SK-N-SH (cell line): ENCODE results near the gene EFS. TPM values are rescaled to one million over a fixed set of nuclear protein-coding genes. Genes with fewer than 3 reads are reported as not detected.

Experiments used
- CTCF ChIA-PET: fragments of 300-600, 350-600 bp; formaldehyde crosslinking; extraction: SDS; loops from one replicate; lab custom pipeline; 2021; lab: Yijun Ruan, JAX
- POLR2A ChIA-PET: fragments of 350-600 bp; sonication (Branson Sonifier 250); formaldehyde crosslinking; extraction: SDS; loops from one replicate; lab custom pipeline; 2020; ENCODE audit warnings: antibody characterized with exemption, inconsistent platforms; lab: Yijun Ruan, JAX
- DNase-seq: peaks from one replicate; pipeline ENCODE4 v3.0.0; 2012
- H2AFZ ChIP-seq: fragments of 200-600 bp; sonication (generic); 2 replicates; pipeline ENCODE4 v1.8.1; 2016; ENCODE audit warnings: antibody characterized with exemption, mild to moderate bottlenecking, low read depth
- H3F3A ChIP-seq: fragments of 200-600 bp; sonication (generic); replicated peaks from 2 replicates; pipeline ENCODE3; 2016; ENCODE audit warnings: antibody characterized with exemption, mild to moderate bottlenecking; ENCODE audit not compliant: insufficient read depth
- H3K27ac ChIP-seq, 2 experiments: fragments of 200-500 bp in 1 of 2; fragments of 200-600 bp in 1 of 2; sonication (Bioruptor generic) in 1 of 2; sonication (generic), shearing (Covaris generic) in 1 of 2; 2 replicates each; pipeline versions ENCODE4 v1.5.1 to v1.6.1; 2014 to 2016; ENCODE audit warnings: low read depth in 2 of 2, inconsistent platforms in 1 of 2, low read length in 1 of 2, mild to moderate bottlenecking in 1 of 2, mixed read lengths in 1 of 2
- H3K27me3 ChIP-seq: fragments of 200-600 bp; sonication (generic), shearing (Covaris generic); 2 replicates; pipeline ENCODE4 v1.6.1; 2016; ENCODE audit warnings: mixed run types; ENCODE audit not compliant: insufficient read depth
- H3K36me3 ChIP-seq, 2 experiments: fragments of 200-500 bp in 1 of 2; fragments of 200-600 bp in 1 of 2; sonication (Bioruptor generic) in 1 of 2; sonication (generic) in 1 of 2; replicated peaks in 1 of 2; 2 replicates each; pipeline versions ENCODE3 to v1.5.1; 2014 to 2016; ENCODE audit warnings: low read length in 1 of 2, mild to moderate bottlenecking in 1 of 2; ENCODE audit not compliant: insufficient read depth in 2 of 2, control insufficient read depth in 1 of 2
- H3K4me1 ChIP-seq, 2 experiments: fragments of 200-500 bp in 1 of 2; fragments of 200-600 bp in 1 of 2; sonication (Bioruptor generic) in 1 of 2; sonication (generic), shearing (Covaris generic) in 1 of 2; 2 replicates each; pipeline versions ENCODE4 v1.5.1 to v1.6.1; 2014 to 2016; ENCODE audit warnings: low read depth in 1 of 2, low read length in 1 of 2, mixed run types in 1 of 2; ENCODE audit not compliant: insufficient read depth in 2 of 2, control insufficient read depth in 1 of 2
- H3K4me2 ChIP-seq: fragments of 200-600 bp; sonication (generic), shearing (Covaris generic); 2 replicates; pipeline ENCODE4 v1.6.1; 2017; ENCODE audit warnings: mixed run types
- H3K4me3 ChIP-seq, 2 experiments: fragments of 200-500 bp in 1 of 2; fragments of 200-600 bp in 1 of 2; sonication (Bioruptor generic) in 1 of 2; sonication (generic), shearing (Covaris generic) in 1 of 2; 2 replicates each; pipeline versions ENCODE4 v1.5.1 to v1.8.1; 2014 to 2016; ENCODE audit warnings: low read depth in 2 of 2, inconsistent platforms in 1 of 2, low read length in 1 of 2, mild to moderate bottlenecking in 1 of 2, mixed read lengths in 1 of 2, moderate library complexity in 1 of 2
- H3K79me2 ChIP-seq: fragments of 200-600 bp; sonication (generic); 2 replicates; pipeline ENCODE4 v1.8.1; 2017; ENCODE audit warnings: mild to moderate bottlenecking; ENCODE audit not compliant: insufficient read depth
- H3K9ac ChIP-seq: fragments of 200-600 bp; sonication (generic); 2 replicates; pipeline ENCODE4 v1.6.1; 2017; ENCODE audit warnings: mixed run types
- H3K9me2 ChIP-seq: fragments of 200-600 bp; sonication (generic); 2 replicates; pipeline ENCODE4 v1.6.1; 2017; ENCODE audit warnings: mixed run types
- H3K9me3 ChIP-seq: fragments of 200-600 bp; sonication (generic); 2 replicates; pipeline ENCODE4 v1.6.1; 2017; ENCODE audit warnings: mixed run types, mild to moderate bottlenecking, moderate library complexity
- H4K20me1 ChIP-seq: fragments of 200-600 bp; sonication (generic); 2 replicates; pipeline ENCODE4 v1.6.1; 2017; ENCODE audit warnings: mild to moderate bottlenecking, mixed run types; ENCODE audit not compliant: insufficient read depth
- CHD2 ChIP-seq: fragments of 150-350 bp; IDR thresholded peaks from 2 replicates; pipeline ENCODE4 v1.6.1; 2018; ENCODE audit warnings: low read length; ENCODE audit not compliant: partially characterized antibody
- FOSL2 ChIP-seq: IDR thresholded peaks from 2 replicates; pipeline ENCODE4 v1.4.0; 2012; ENCODE audit warnings: low read depth, mild to moderate bottlenecking, moderate library complexity, borderline replicate concordance
- FOXM1 ChIP-seq: IDR thresholded peaks from 2 replicates; pipeline ENCODE4 v1.4.0; 2012; ENCODE audit warnings: low read depth, mild to moderate bottlenecking
- GABPA ChIP-seq: IDR thresholded peaks from 2 replicates; pipeline ENCODE4 v1.4.0; 2012; ENCODE audit warnings: low read depth, mild to moderate bottlenecking
- GATA2 ChIP-seq: sonication (generic); formaldehyde crosslinking; IDR thresholded peaks from 2 replicates; pipeline ENCODE4 v1.5.0; 2020; ENCODE audit warnings: mild to moderate bottlenecking, missing genetic modification reagents
- JUND ChIP-seq: IDR thresholded peaks from 2 replicates; pipeline ENCODE4 v1.4.0; 2012
- MXI1 ChIP-seq: IDR thresholded peaks from 2 replicates; pipeline ENCODE4 v1.6.1; 2012; ENCODE audit warnings: mild to moderate bottlenecking, low read depth, low read length, improper control_type of control experiment
- RCOR1 ChIP-seq: fragments of 150-350 bp; IDR thresholded peaks from 2 replicates; pipeline ENCODE4 v1.6.1; 2017; ENCODE audit warnings: antibody characterized with exemption, low read length
- RXRA ChIP-seq: IDR thresholded peaks from 2 replicates; pipeline ENCODE4 v1.4.0; 2012; ENCODE audit warnings: low read depth, mild to moderate bottlenecking, borderline replicate concordance
- SIN3A ChIP-seq: IDR thresholded peaks from 2 replicates; pipeline ENCODE4 v1.6.1; 2012; ENCODE audit warnings: low read depth, mild to moderate bottlenecking, low read length, moderate library complexity, borderline replicate concordance
- TAF1 ChIP-seq: IDR thresholded peaks from 2 replicates; pipeline ENCODE4 v1.6.1; 2012; ENCODE audit warnings: low read depth, mild to moderate bottlenecking, low read length, moderate library complexity, borderline replicate concordance
- TCF12 ChIP-seq: IDR thresholded peaks from 2 replicates; pipeline ENCODE4 v1.4.0; 2012
- WGBS: methylation state at CpG from one replicate; pipeline ENCODE4 v1.1.6; 2017; ENCODE audit warnings: low lambda C conversion rate; 5-methylcytosine and 5-hydroxymethylcytosine counted together
- polyA plus RNA-seq, 3 experiments: library from polyadenylated mRNA; depleted of rRNA; stranded (reverse); fragments of >200 nt; gene quantifications; 2 replicates each; pipeline ENCODE4 v1.2.3, GENCODE V29; 2012
- TF ChIP-seq, protein P1 (sequence below): IDR thresholded peaks from 2 replicates; pipeline ENCODE4; 2012
- TF ChIP-seq, protein P2 (sequence below): IDR thresholded peaks from 2 replicates; pipeline ENCODE4 v1.6.1; 2012; ENCODE audit warnings: mild to moderate bottlenecking, low read depth, low read length, moderate library complexity
- TF ChIP-seq, protein P3 (sequence below): IDR thresholded peaks from 2 replicates; pipeline ENCODE4 v1.4.0; 2012; ENCODE audit warnings: low read depth, borderline replicate concordance
- TF ChIP-seq, protein P4 (sequence below): IDR thresholded peaks from 2 replicates; pipeline ENCODE4 v1.4.0; 2012; ENCODE audit warnings: low read depth, borderline replicate concordance
- TF ChIP-seq, protein P5 (sequence below): fragments of 150-350 bp; IDR thresholded peaks from 2 replicates; pipeline ENCODE4 v1.6.1; 2017; ENCODE audit warnings: antibody characterized with exemption, low read length, low read depth, borderline replicate concordance
- TF ChIP-seq, protein P6 (sequence below): IDR thresholded peaks from 2 replicates; pipeline ENCODE4 v1.4.0; 2012; ENCODE audit warnings: low read depth

Gene EFS
- polyA plus RNA-seq, 1 of the 3 experiments (the other 2 are of a cell fraction), result 4.4 TPM

DNA sequence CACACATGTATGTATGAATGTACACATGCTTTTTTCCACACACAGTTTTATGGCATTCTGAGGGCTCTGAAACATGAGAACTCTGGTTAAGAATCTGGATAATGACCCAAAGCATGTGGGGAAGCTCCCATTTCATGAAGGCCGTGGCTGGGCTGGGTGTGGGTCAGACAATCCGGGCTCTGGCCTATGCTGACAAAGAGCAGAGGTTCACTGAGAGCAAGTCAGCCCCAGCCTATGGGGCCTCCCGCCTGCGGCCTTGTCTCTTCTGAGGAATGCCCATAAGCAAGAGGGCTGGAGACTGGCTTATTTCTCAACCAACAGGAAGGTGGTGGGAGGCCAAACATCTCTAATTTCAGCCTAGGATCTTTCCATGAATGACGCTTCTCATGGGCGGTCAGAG lies 34.6 kb upstream of the EFS start:
- no peak for DNase-seq
- Histone ChIP-seq H3K4me3 (no peak overlapping the region), H3K9ac (no peak overlapping the region)
- CTCF ChIA-PET, result no interaction called here
- no peak for TF ChIP-seq SIN3A
- TF ChIP-seq RXRA, result no peak
- TF ChIP-seq JUND, result no peak
- TF ChIP-seq, protein P1, sequence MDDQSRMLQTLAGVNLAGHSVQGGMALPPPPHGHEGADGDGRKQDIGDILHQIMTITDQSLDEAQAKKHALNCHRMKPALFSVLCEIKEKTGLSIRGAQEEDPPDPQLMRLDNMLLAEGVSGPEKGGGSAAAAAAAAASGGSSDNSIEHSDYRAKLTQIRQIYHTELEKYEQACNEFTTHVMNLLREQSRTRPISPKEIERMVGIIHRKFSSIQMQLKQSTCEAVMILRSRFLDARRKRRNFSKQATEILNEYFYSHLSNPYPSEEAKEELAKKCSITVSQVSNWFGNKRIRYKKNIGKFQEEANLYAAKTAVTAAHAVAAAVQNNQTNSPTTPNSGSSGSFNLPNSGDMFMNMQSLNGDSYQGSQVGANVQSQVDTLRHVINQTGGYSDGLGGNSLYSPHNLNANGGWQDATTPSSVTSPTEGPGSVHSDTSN, result no peak
- TF ChIP-seq, protein P2, sequence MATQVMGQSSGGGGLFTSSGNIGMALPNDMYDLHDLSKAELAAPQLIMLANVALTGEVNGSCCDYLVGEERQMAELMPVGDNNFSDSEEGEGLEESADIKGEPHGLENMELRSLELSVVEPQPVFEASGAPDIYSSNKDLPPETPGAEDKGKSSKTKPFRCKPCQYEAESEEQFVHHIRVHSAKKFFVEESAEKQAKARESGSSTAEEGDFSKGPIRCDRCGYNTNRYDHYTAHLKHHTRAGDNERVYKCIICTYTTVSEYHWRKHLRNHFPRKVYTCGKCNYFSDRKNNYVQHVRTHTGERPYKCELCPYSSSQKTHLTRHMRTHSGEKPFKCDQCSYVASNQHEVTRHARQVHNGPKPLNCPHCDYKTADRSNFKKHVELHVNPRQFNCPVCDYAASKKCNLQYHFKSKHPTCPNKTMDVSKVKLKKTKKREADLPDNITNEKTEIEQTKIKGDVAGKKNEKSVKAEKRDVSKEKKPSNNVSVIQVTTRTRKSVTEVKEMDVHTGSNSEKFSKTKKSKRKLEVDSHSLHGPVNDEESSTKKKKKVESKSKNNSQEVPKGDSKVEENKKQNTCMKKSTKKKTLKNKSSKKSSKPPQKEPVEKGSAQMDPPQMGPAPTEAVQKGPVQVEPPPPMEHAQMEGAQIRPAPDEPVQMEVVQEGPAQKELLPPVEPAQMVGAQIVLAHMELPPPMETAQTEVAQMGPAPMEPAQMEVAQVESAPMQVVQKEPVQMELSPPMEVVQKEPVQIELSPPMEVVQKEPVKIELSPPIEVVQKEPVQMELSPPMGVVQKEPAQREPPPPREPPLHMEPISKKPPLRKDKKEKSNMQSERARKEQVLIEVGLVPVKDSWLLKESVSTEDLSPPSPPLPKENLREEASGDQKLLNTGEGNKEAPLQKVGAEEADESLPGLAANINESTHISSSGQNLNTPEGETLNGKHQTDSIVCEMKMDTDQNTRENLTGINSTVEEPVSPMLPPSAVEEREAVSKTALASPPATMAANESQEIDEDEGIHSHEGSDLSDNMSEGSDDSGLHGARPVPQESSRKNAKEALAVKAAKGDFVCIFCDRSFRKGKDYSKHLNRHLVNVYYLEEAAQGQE, result no peak
- TF ChIP-seq, protein P3, sequence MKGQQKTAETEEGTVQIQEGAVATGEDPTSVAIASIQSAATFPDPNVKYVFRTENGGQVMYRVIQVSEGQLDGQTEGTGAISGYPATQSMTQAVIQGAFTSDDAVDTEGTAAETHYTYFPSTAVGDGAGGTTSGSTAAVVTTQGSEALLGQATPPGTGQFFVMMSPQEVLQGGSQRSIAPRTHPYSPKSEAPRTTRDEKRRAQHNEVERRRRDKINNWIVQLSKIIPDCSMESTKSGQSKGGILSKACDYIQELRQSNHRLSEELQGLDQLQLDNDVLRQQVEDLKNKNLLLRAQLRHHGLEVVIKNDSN, result no peak
- no peak for TF ChIP-seq RCOR1
- no peak for TF ChIP-seq GATA2 (CRISPR knock-in tag)
- TF ChIP-seq FOSL2, result no peak
- TF ChIP-seq, protein P4, sequence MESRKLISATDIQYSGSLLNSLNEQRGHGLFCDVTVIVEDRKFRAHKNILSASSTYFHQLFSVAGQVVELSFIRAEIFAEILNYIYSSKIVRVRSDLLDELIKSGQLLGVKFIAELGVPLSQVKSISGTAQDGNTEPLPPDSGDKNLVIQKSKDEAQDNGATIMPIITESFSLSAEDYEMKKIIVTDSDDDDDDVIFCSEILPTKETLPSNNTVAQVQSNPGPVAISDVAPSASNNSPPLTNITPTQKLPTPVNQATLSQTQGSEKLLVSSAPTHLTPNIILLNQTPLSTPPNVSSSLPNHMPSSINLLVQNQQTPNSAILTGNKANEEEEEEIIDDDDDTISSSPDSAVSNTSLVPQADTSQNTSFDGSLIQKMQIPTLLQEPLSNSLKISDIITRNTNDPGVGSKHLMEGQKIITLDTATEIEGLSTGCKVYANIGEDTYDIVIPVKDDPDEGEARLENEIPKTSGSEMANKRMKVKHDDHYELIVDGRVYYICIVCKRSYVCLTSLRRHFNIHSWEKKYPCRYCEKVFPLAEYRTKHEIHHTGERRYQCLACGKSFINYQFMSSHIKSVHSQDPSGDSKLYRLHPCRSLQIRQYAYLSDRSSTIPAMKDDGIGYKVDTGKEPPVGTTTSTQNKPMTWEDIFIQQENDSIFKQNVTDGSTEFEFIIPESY, result no peak
- TF ChIP-seq TAF1, result no peak
- TF ChIP-seq GABPA, result no peak
- no peak for TF ChIP-seq TCF12
- TF ChIP-seq CHD2, result no peak
- TF ChIP-seq, protein P5, sequence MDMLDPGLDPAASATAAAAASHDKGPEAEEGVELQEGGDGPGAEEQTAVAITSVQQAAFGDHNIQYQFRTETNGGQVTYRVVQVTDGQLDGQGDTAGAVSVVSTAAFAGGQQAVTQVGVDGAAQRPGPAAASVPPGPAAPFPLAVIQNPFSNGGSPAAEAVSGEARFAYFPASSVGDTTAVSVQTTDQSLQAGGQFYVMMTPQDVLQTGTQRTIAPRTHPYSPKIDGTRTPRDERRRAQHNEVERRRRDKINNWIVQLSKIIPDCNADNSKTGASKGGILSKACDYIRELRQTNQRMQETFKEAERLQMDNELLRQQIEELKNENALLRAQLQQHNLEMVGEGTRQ, result no peak
- no peak for TF ChIP-seq FOXM1
- no peak for TF ChIP-seq MXI1
- TF ChIP-seq, protein P6, sequence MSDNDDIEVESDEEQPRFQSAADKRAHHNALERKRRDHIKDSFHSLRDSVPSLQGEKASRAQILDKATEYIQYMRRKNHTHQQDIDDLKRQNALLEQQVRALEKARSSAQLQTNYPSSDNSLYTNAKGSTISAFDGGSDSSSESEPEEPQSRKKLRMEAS, result no peak
- TF ChIP-seq, all 33 proteins: peak for 0
- Histone ChIP-seq H4K20me1 (no peaks in the 10 kb centered on the region), H3K9me3 (no peaks in the 10 kb centered on the region), H3K36me3 (no peaks in the 10 kb centered on the region), H2AFZ (no peak overlapping the region), H3K4me2 (no peak overlapping the region), H3K9me2 (no peaks in the 10 kb centered on the region), H3K4me1 (no peaks in the 10 kb centered on the region; a peak in 1 of 4 replicates), H3K27ac (no peak overlapping the region), H3K27me3 (peaks cover 22% of the 10 kb centered on the region; the same call in 1 of the 2 replicates), H3K79me2 (no peaks in the 10 kb centered on the region), H3F3A (no peaks in the 10 kb centered on the region)
- 56% methylated on average over 4 of the region's 6 CpGs for WGBS
- POLR2A ChIA-PET, result no interaction called here
